ENCODE results near the gene PRR5. TPM values are rescaled to one million over a fixed set of nuclear protein-coding genes. Genes with fewer than 3 reads are reported as not detected.

Gene PRR5
- total and polyA plus RNA-seq, 2 of the 13 experiments (the other 11 are each of a cell fraction or from before 2014, with no cell fraction given), result 11.6 to 27.5 TPM

DNA sequence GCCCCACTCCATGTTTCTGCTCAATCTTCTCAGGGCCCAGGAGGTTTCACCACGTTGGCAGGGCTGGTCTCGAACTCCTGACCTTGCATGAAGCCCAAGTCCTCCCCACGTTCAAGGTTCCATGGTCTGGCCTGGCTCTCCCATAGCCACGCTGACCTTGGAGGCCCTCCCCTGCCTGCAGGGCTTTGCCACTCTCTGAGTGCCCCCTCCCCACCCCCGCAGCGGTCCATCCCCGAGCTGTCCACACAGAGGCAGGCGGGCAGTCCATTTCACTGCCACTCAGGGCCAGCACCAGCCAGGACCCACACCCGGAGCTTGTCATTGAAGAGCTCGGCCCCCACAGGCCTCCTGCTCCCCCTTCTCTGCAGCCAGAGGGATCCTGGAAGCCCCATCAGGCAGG is 81.1 kb downstream of the PRR5 start:
- H3K4me3 ChIP-seq (replicated peaks in 1 of 3; ENCODE audit: insufficient read depth in 1 of 3, low read depth in 2 of 3, low read length in 3 of 3), result no peak overlapping the region
- intact Hi-C loops (cut with micrococcal nuclease; ENCODE audit: unreplicated experiment), result no loop called here
- no peaks in the 10 kb centered on the region for H3K9me3 ChIP-seq (ENCODE audit: low read length)
- no TSS peak for BruUV-seq (replicated peaks)
- peaks cover 2 to 5% of the 10 kb centered on the region in 2 experiments; a peak in 2 of 5 replicates for H3K27me3 ChIP-seq (ENCODE audit: control insufficient read depth in 1 of 2, insufficient read depth in 2 of 2, low read length in 2 of 2)
- no peak overlapping the region for H2AFZ ChIP-seq (ENCODE audit: low read length)
- no peaks in the 10 kb centered on the region for H4K20me1 ChIP-seq (ENCODE audit: insufficient read depth, low read length)
- TF ChIP-seq ZSCAN12 (CRISPR knock-in tag; IDR thresholded peaks at IDR 0.05), result no peak
- TF ChIP-seq ZFYVE20 (CRISPR knock-in tag; IDR thresholded peaks at IDR 0.05; ENCODE audit: borderline replicate concordance, low read depth), result no peak
- TF ChIP-seq XRCC5 (optimal IDR thresholded peaks at IDR 0.05; ENCODE audit: low read length), result no peak
- no peak for TF ChIP-seq TCF12 (IDR thresholded peaks at IDR 0.05)
- no peak for TF ChIP-seq TCF12 (CRISPR knock-in tag; IDR thresholded peaks at IDR 0.05)
- TF ChIP-seq ZNF326 (CRISPR knock-in tag; IDR thresholded peaks at IDR 0.05; ENCODE audit: borderline replicate concordance), result no peak
- TF ChIP-seq PCBP2 (optimal IDR thresholded peaks at IDR 0.05; ENCODE audit: low read depth, low read length, poor library complexity, severe bottlenecking), result no peak
- no peak for TF ChIP-seq SKI (IDR thresholded peaks at IDR 0.05; ENCODE audit: partially characterized antibody)
- TF ChIP-seq, protein P1, sequence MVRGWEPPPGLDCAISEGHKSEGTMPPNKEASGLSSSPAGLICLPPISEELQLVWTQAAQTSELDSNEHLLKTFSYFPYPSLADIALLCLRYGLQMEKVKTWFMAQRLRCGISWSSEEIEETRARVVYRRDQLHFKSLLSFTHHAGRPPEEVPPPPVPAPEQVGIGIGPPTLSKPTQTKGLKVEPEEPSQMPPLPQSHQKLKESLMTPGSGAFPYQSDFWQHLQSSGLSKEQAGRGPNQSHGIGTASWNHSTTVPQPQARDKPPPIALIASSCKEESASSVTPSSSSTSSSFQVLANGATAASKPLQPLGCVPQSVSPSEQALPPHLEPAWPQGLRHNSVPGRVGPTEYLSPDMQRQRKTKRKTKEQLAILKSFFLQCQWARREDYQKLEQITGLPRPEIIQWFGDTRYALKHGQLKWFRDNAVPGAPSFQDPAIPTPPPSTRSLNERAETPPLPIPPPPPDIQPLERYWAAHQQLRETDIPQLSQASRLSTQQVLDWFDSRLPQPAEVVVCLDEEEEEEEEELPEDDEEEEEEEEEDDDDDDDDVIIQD (CRISPR knock-in tag; IDR thresholded peaks at IDR 0.05; ENCODE audit: low read depth), result no peak
- TF ChIP-seq, protein P2, sequence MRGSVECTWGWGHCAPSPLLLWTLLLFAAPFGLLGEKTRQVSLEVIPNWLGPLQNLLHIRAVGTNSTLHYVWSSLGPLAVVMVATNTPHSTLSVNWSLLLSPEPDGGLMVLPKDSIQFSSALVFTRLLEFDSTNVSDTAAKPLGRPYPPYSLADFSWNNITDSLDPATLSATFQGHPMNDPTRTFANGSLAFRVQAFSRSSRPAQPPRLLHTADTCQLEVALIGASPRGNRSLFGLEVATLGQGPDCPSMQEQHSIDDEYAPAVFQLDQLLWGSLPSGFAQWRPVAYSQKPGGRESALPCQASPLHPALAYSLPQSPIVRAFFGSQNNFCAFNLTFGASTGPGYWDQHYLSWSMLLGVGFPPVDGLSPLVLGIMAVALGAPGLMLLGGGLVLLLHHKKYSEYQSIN (CRISPR knock-in tag; IDR thresholded peaks at IDR 0.05; ENCODE audit: borderline replicate concordance), result no peak
- TF ChIP-seq EP300 (IDR thresholded peaks at IDR 0.05; ENCODE audit: low read depth in 2 of 2, low read length in 2 of 2), result no peak
- no peak for TF ChIP-seq EP300 (CRISPR knock-in tag; IDR thresholded peaks at IDR 0.05; ENCODE audit: borderline replicate concordance)
- TF ChIP-seq RARG (CRISPR knock-in tag; IDR thresholded peaks at IDR 0.05; ENCODE audit: low read depth), result no peak
- TF ChIP-seq, protein P3, sequence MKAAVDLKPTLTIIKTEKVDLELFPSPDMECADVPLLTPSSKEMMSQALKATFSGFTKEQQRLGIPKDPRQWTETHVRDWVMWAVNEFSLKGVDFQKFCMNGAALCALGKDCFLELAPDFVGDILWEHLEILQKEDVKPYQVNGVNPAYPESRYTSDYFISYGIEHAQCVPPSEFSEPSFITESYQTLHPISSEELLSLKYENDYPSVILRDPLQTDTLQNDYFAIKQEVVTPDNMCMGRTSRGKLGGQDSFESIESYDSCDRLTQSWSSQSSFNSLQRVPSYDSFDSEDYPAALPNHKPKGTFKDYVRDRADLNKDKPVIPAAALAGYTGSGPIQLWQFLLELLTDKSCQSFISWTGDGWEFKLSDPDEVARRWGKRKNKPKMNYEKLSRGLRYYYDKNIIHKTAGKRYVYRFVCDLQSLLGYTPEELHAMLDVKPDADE (CRISPR knock-in tag; IDR thresholded peaks at IDR 0.05), result no peak
- TF ChIP-seq, protein P4, sequence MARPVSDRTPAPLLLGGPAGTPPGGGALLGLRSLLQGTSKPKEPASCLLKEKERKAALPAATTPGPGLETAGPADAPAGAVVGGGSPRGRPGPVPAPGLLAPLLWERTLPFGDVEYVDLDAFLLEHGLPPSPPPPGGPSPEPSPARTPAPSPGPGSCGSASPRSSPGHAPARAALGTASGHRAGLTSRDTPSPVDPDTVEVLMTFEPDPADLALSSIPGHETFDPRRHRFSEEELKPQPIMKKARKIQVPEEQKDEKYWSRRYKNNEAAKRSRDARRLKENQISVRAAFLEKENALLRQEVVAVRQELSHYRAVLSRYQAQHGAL (CRISPR knock-in tag; IDR thresholded peaks at IDR 0.05; ENCODE audit: not compliant biosample characterization), result no peak
- no peak for TF ChIP-seq ZNF3 (CRISPR knock-in tag; IDR thresholded peaks at IDR 0.05)
- TF ChIP-seq ZNF446 (CRISPR knock-in tag; IDR thresholded peaks at IDR 0.05), result no peak
- TF ChIP-seq SAP130 (CRISPR knock-in tag; IDR thresholded peaks at IDR 0.05; ENCODE audit: low read depth), result no peak
- no peak for TF ChIP-seq SETDB1 (CRISPR knock-in tag; IDR thresholded peaks at IDR 0.05; ENCODE audit: borderline replicate concordance)
- TF ChIP-seq ZNF136 (CRISPR knock-in tag; IDR thresholded peaks at IDR 0.05; ENCODE audit: low read depth), result no peak
- TF ChIP-seq ISX (CRISPR knock-in tag; conservative IDR thresholded peaks at IDR 0.05), result no peak
- no peak for TF ChIP-seq MED1 (CRISPR knock-in tag; IDR thresholded peaks at IDR 0.05)
- ChIA-PET CTCF (ENCODE audit: low intra/inter-chr PET ratio, low total read pairs) (no interaction called here), POLR2A (no interaction called here)
- in situ Hi-C loops (cut with HindIII; ENCODE audit: extremely low pct_ligation_motif_present, low pct_unique_long_range_greater_than_20kb), result no loop called here
- no peak overlapping the region for H3K4me2 ChIP-seq (ENCODE audit: low read depth, low read length)
- H3K79me2 ChIP-seq (ENCODE audit: insufficient read depth, low read length), result no peaks in the 10 kb centered on the region
- no peak overlapping the region for H3K9ac ChIP-seq (ENCODE audit: insufficient read depth, low read depth, low read length)
- DNase-seq (ENCODE audit: low spot score) (no peak), ATAC-seq (no peak), FAIRE-seq (no peak)
- H3K4me1 ChIP-seq (ENCODE audit: insufficient read depth, low read length), result no peaks in the 10 kb centered on the region
- H3K27ac ChIP-seq (ENCODE audit: extremely low read length, insufficient read depth, low read length), result no peak overlapping the region
- WGBS (ENCODE audit: low lambda C conversion rate), result 8% methylated on average over 7 of the region's 10 CpGs
- no peaks in the 10 kb centered on the region for H3K36me3 ChIP-seq (replicated peaks in 1 of 2; ENCODE audit: control insufficient read depth in 1 of 2, insufficient read depth in 2 of 2, low read length in 2 of 2)
